ENCODE measurements around the gene IGF2R.
"Not testable (repeated sequence)": the region's sequence is repeated elsewhere in the genome, so short reads cannot be mapped to it uniquely, and the experiment has no call there.

The IGF2R gene

GRCh38 chr6:160095146-160095845, 126.4 kb downstream of the IGF2R start:
- DNase-seq (ENCODE audit: low read depth in 2 of 2): no peak

GRCh38 chr6:160101277-160102205, 132.7 kb downstream of the IGF2R start:
- no peak for DNase-seq (ENCODE audit: low read depth in 2 of 2)

- DNase-seq (ENCODE audit: low read depth in 2 of 2): no peak
Measured at GRCh38 chr6:160102399-160102798, 133.5 kb downstream of the IGF2R start.

GRCh38 chr6:160102956-160103824, 134.3 kb downstream of the IGF2R start:
- DNase-seq (ENCODE audit: low read depth in 2 of 2): no peak

- DNase-seq (ENCODE audit: low read depth in 2 of 2): no peak
Measured at GRCh38 chr6:160103825-160104100, 134.9 kb downstream of the IGF2R start.

- no peak for DNase-seq (ENCODE audit: low read depth in 2 of 2)
Measured at GRCh38 chr6:160104821-160105517, 136.1 kb downstream of the IGF2R start.

GRCh38 chr6:160106010-160106409, 137.1 kb downstream of the IGF2R start:
- no peak for DNase-seq (ENCODE audit: low read depth in 2 of 2)

GRCh38 chr6:160106701-160107100, 137.8 kb downstream of the IGF2R start:
- DNase-seq (ENCODE audit: low read depth in 2 of 2): no peak

GRCh38 chr6:160108077-160108476, 139.2 kb downstream of the IGF2R start:
- DNase-seq (ENCODE audit: low read depth in 2 of 2): no peak

- DNase-seq (ENCODE audit: low read depth in 2 of 2): no peak
Measured at GRCh38 chr6:160110586-160111123, 141.8 kb downstream of the IGF2R start.

GRCh38 chr6:160111806-160112205, 142.9 kb downstream of the IGF2R start:
- no peak for DNase-seq (ENCODE audit: low read depth in 2 of 2)

- no peak for DNase-seq (ENCODE audit: low read depth in 2 of 2)
Measured at GRCh38 chr6:160112628-160113299, 143.9 kb downstream of the IGF2R start.

GRCh38 chr6:160114536-160114935, 145.7 kb downstream of the IGF2R start:
- not testable (repeated sequence) for DNase-seq (ENCODE audit: low read depth in 2 of 2)

- DNase-seq (ENCODE audit: low read depth in 2 of 2): no peak
Measured at GRCh38 chr6:160115421-160115820, 146.5 kb downstream of the IGF2R start.

GRCh38 chr6:160116411-160116810, 147.5 kb downstream of the IGF2R start:
- DNase-seq (ENCODE audit: low read depth in 2 of 2): no peak

GRCh38 chr6:160117137-160117536, 148.3 kb downstream of the IGF2R start:
- no peak for DNase-seq (ENCODE audit: low read depth in 2 of 2)

GRCh38 chr6:160118620-160119229, 149.8 kb downstream of the IGF2R start:
- no peak for DNase-seq (ENCODE audit: low read depth in 2 of 2)

GRCh38 chr6:160120087-160120486, 151.2 kb downstream of the IGF2R start:
- DNase-seq (ENCODE audit: low read depth in 2 of 2): no peak

- no peak for DNase-seq (ENCODE audit: low read depth in 2 of 2)
Measured at GRCh38 chr6:160121558-160121957, 152.7 kb downstream of the IGF2R start, which contains the start of gene SLC22A1. Gene SLC22A1 (plus strand): TSS chr6:160121815. CDS start chr6:160121936, 121 bp downstream.

GRCh38 chr6:160121981-160122380, 153.1 kb downstream of the IGF2R start:
- DNase-seq (ENCODE audit: low read depth in 2 of 2): no peak
